ENCODE measurements around the gene TUT4. TPM values are rescaled to one million over a fixed set of nuclear protein-coding genes. Genes with fewer than 3 reads are reported as not detected.

Gene TUT4
- 10.9 and 60.2 TPM in 2 replicates for total RNA-seq (2014; rRNA removed; shearing (Covaris generic); ENCODE audit: low replicate concordance)

- DNase-seq = peak; percentile 76
- Histone ChIP-seq H3K27me3 (no peaks in the 10 kb centered on the region), H3K36me3 (no peaks in the 10 kb centered on the region), H3K9me3 (no peaks in the 10 kb centered on the region), H3K4me3 (peak within 1 kb of the TSS; percentile 94)
Observed at GRCh38 chr1:52552505-52553361, at the start of gene TUT4. TUT4 (minus strand) TSS chr1:52553092; CDS start chr1:52526280, 26,812 bp downstream.

- Histone ChIP-seq H3K9me3 (no peaks in the 10 kb centered on the region), H3K36me3 (no peaks in the 10 kb centered on the region), H3K27me3 (no peaks in the 10 kb centered on the region), H3K4me3 (peak within 1 kb of the TSS; percentile 45)
- DNase-seq = peak; percentile 38
Observed at GRCh38 chr1:52601991-52602855, 49.3 kb upstream of the TUT4 start, which contains the start of gene GPX7. GPX7 (plus strand) TSS chr1:52602371; CDS start chr1:52602410, 39 bp downstream.

- Histone ChIP-seq H3K36me3 (no peaks in the 10 kb centered on the region), H3K9me3 (no peaks in the 10 kb centered on the region), H3K4me3 (peak overlapping the region; percentile 45; the same call in 1 of the 2 replicates), H3K27me3 (no peaks in the 10 kb centered on the region)
- DNase-seq = no peak
Observed at GRCh38 chr1:52601519-52601918, 48.6 kb upstream of the TUT4 start.

GRCh38 chr1:52600533-52601179, 47.8 kb upstream of the TUT4 start:
- H3K36me3 ChIP-seq = no peaks in the 10 kb centered on the region

GRCh38 chr1:52599236-52599635, 46.3 kb upstream of the TUT4 start:
- Histone ChIP-seq H3K27me3 (no peaks in the 10 kb centered on the region), H3K36me3 (no peaks in the 10 kb centered on the region), H3K4me3 (no peak overlapping the region), H3K9me3 (no peaks in the 10 kb centered on the region)
- DNase-seq = no peak

More at GRCh38 chr1:52600533-52601179, 47.8 kb upstream of the TUT4 start:
- no peak overlapping the region for H3K4me3 ChIP-seq
- DNase-seq = no peak
- no peaks in the 10 kb centered on the region for H3K27me3 ChIP-seq
- H3K9me3 ChIP-seq = no peaks in the 10 kb centered on the region

- Histone ChIP-seq H3K9me3 (no peaks in the 10 kb centered on the region), H3K4me3 (no peak overlapping the region), H3K27me3 (no peaks in the 10 kb centered on the region), H3K36me3 (no peaks in the 10 kb centered on the region)
- DNase-seq = no peak
Observed at GRCh38 chr1:52598729-52599128, 45.8 kb upstream of the TUT4 start.

- Histone ChIP-seq H3K4me3 (no peak overlapping the region), H3K9me3 (no peaks in the 10 kb centered on the region), H3K27me3 (no peaks in the 10 kb centered on the region), H3K36me3 (no peaks in the 10 kb centered on the region)
- no peak for DNase-seq
Observed at GRCh38 chr1:52597912-52598311, 45.0 kb upstream of the TUT4 start.

GRCh38 chr1:52595061-52595460, 42.2 kb upstream of the TUT4 start:
- Histone ChIP-seq H3K36me3 (no peaks in the 10 kb centered on the region), H3K9me3 (no peaks in the 10 kb centered on the region), H3K4me3 (no peak overlapping the region), H3K27me3 (no peaks in the 10 kb centered on the region)
- DNase-seq = no peak

GRCh38 chr1:52593495-52593894, 40.6 kb upstream of the TUT4 start:
- no peaks in the 10 kb centered on the region for H3K9me3 ChIP-seq
- no peak overlapping the region for H3K4me3 ChIP-seq
- no peaks in the 10 kb centered on the region for H3K36me3 ChIP-seq
- H3K27me3 ChIP-seq = no peaks in the 10 kb centered on the region
- DNase-seq = no peak

- DNase-seq = no peak
- H3K4me3 ChIP-seq = no peak overlapping the region
- no peaks in the 10 kb centered on the region for H3K36me3 ChIP-seq
- no peaks in the 10 kb centered on the region for H3K9me3 ChIP-seq
- H3K27me3 ChIP-seq = no peaks in the 10 kb centered on the region
Observed at GRCh38 chr1:52592637-52593323, 39.9 kb upstream of the TUT4 start.

GRCh38 chr1:52590266-52590665, 37.4 kb upstream of the TUT4 start:
- Histone ChIP-seq H3K9me3 (no peaks in the 10 kb centered on the region), H3K4me3 (no peak overlapping the region), H3K36me3 (no peaks in the 10 kb centered on the region), H3K27me3 (no peaks in the 10 kb centered on the region)
- no peak for DNase-seq

- Histone ChIP-seq H3K4me3 (no peak overlapping the region), H3K9me3 (no peaks in the 10 kb centered on the region), H3K36me3 (no peaks in the 10 kb centered on the region), H3K27me3 (no peaks in the 10 kb centered on the region)
- DNase-seq = no peak
Observed at GRCh38 chr1:52588535-52588934, 35.6 kb upstream of the TUT4 start.

- Histone ChIP-seq H3K9me3 (no peaks in the 10 kb centered on the region), H3K36me3 (no peaks in the 10 kb centered on the region), H3K27me3 (no peaks in the 10 kb centered on the region), H3K4me3 (no peak overlapping the region)
- no peak for DNase-seq
Observed at GRCh38 chr1:52588027-52588426, 35.1 kb upstream of the TUT4 start.

GRCh38 chr1:52585474-52585873, 32.6 kb upstream of the TUT4 start:
- H3K9me3 ChIP-seq = no peaks in the 10 kb centered on the region
- H3K4me3 ChIP-seq = no peak overlapping the region
- DNase-seq = no peak
- no peaks in the 10 kb centered on the region for H3K27me3 ChIP-seq
- H3K36me3 ChIP-seq = no peaks in the 10 kb centered on the region

GRCh38 chr1:52582116-52582696, 29.3 kb upstream of the TUT4 start:
- no peaks in the 10 kb centered on the region for H3K27me3 ChIP-seq
- no peaks in the 10 kb centered on the region for H3K9me3 ChIP-seq
- H3K36me3 ChIP-seq = no peaks in the 10 kb centered on the region
- DNase-seq = no peak
- H3K4me3 ChIP-seq = no peak overlapping the region

GRCh38 chr1:52580283-52580682, 27.4 kb upstream of the TUT4 start:
- Histone ChIP-seq H3K36me3 (no peaks in the 10 kb centered on the region), H3K4me3 (no peak overlapping the region), H3K9me3 (no peaks in the 10 kb centered on the region), H3K27me3 (no peaks in the 10 kb centered on the region)
- no peak for DNase-seq
